ENCODE results near the gene BCAR3.

BCAR3 gene

GRCh38 chr1:93681101-93681988, at the start of gene BCAR3:
Gene BCAR3 (minus strand): TSS chr1:93681837. CDS start chr1:93674930, 6,907 bp downstream.
- peaks cover 0 to 6% (median 0%) of the 10 kb centered on the region in 5 donors for H3K36me3 ChIP-seq (ENCODE audit: control insufficient read depth in 5 of 5, insufficient read depth in 5 of 5, low read length in 5 of 5)
- peak within 1 kb of the TSS; percentile 86 for H3K27ac ChIP-seq (ENCODE audit: low read depth, low read length)
- peak within 1 kb of the TSS; percentile 43 to 81 (median 80) for H3K9ac ChIP-seq (ENCODE audit: low read length in 5 of 5)
- peak within 1 kb of the TSS; percentile 69 to 93 (median 82) for H3K4me3 ChIP-seq (ENCODE audit: low read depth in 1 of 5, low read length in 5 of 5)
- H3K27me3 ChIP-seq (ENCODE audit: control insufficient read depth in 5 of 5, insufficient read depth in 4 of 5, low read length in 5 of 5): no peaks in the 10 kb centered on the region
- H3K9me3 ChIP-seq (ENCODE audit: control insufficient read depth in 5 of 5, low read length in 5 of 5): no peaks in the 10 kb centered on the region
- peaks cover 3 to 47% (median 36%) of the 10 kb centered on the region in 5 donors for H3K4me1 ChIP-seq (ENCODE audit: control insufficient read depth in 5 of 5, insufficient read depth in 5 of 5, low read length in 5 of 5)

- Histone ChIP-seq H3K9me3 (ENCODE audit: control insufficient read depth in 5 of 5, low read length in 5 of 5) (no peaks in the 10 kb centered on the region), H3K4me3 (ENCODE audit: low read depth in 1 of 5, low read length in 5 of 5) (no peak overlapping the region), H3K27ac (ENCODE audit: low read depth, low read length) (no peak overlapping the region), H3K36me3 (ENCODE audit: control insufficient read depth in 5 of 5, insufficient read depth in 5 of 5, low read length in 5 of 5) (no peaks in the 10 kb centered on the region), H3K27me3 (ENCODE audit: control insufficient read depth in 5 of 5, insufficient read depth in 4 of 5, low read length in 5 of 5) (no peaks in the 10 kb centered on the region), H3K9ac (ENCODE audit: low read length in 5 of 5) (no peak overlapping the region), H3K4me1 (ENCODE audit: control insufficient read depth in 5 of 5, insufficient read depth in 5 of 5, low read length in 5 of 5) (peaks cover 2 to 45% (median 32%) of the 10 kb centered on the region in 5 donors)
These were observed 49.0 kb upstream of the BCAR3 start for GRCh38 chr1:93730621-93731020.

GRCh38 chr1:93729906-93730305, 48.3 kb upstream of the BCAR3 start:
- Histone ChIP-seq H3K27me3 (ENCODE audit: control insufficient read depth in 5 of 5, insufficient read depth in 4 of 5, low read length in 5 of 5) (no peaks in the 10 kb centered on the region), H3K27ac (ENCODE audit: low read depth, low read length) (no peak overlapping the region), H3K9me3 (ENCODE audit: control insufficient read depth in 5 of 5, low read length in 5 of 5) (no peaks in the 10 kb centered on the region), H3K9ac (ENCODE audit: low read length in 5 of 5) (no peak overlapping the region), H3K4me1 (ENCODE audit: control insufficient read depth in 5 of 5, insufficient read depth in 5 of 5, low read length in 5 of 5) (peaks cover 2 to 45% (median 30%) of the 10 kb centered on the region in 5 donors), H3K4me3 (ENCODE audit: low read depth in 1 of 5, low read length in 5 of 5) (no peak overlapping the region), H3K36me3 (ENCODE audit: control insufficient read depth in 5 of 5, insufficient read depth in 5 of 5, low read length in 5 of 5) (no peaks in the 10 kb centered on the region)

- Histone ChIP-seq H3K4me3 (ENCODE audit: low read depth in 1 of 5, low read length in 5 of 5) (no peak overlapping the region), H3K27ac (ENCODE audit: low read depth, low read length) (no peak overlapping the region), H3K4me1 (ENCODE audit: control insufficient read depth in 5 of 5, insufficient read depth in 5 of 5, low read length in 5 of 5) (peaks cover 2 to 43% (median 28%) of the 10 kb centered on the region in 5 donors), H3K9ac (ENCODE audit: low read length in 5 of 5) (no peak overlapping the region), H3K36me3 (ENCODE audit: control insufficient read depth in 5 of 5, insufficient read depth in 5 of 5, low read length in 5 of 5) (no peaks in the 10 kb centered on the region), H3K27me3 (ENCODE audit: control insufficient read depth in 5 of 5, insufficient read depth in 4 of 5, low read length in 5 of 5) (no peaks in the 10 kb centered on the region), H3K9me3 (ENCODE audit: control insufficient read depth in 5 of 5, low read length in 5 of 5) (no peaks in the 10 kb centered on the region)
These were observed 47.9 kb upstream of the BCAR3 start for GRCh38 chr1:93729502-93729901.

GRCh38 chr1:93728480-93729131, 47.0 kb upstream of the BCAR3 start:
- Histone ChIP-seq H3K4me3 (ENCODE audit: low read depth in 1 of 5, low read length in 5 of 5) (no peak overlapping the region), H3K4me1 (ENCODE audit: control insufficient read depth in 5 of 5, insufficient read depth in 5 of 5, low read length in 5 of 5) (peaks cover 2 to 34% (median 19%) of the 10 kb centered on the region in 5 donors), H3K9ac (ENCODE audit: low read length in 5 of 5) (no peak overlapping the region), H3K27me3 (ENCODE audit: control insufficient read depth in 5 of 5, insufficient read depth in 4 of 5, low read length in 5 of 5) (no peaks in the 10 kb centered on the region), H3K36me3 (ENCODE audit: control insufficient read depth in 5 of 5, insufficient read depth in 5 of 5, low read length in 5 of 5) (no peaks in the 10 kb centered on the region), H3K9me3 (ENCODE audit: control insufficient read depth in 5 of 5, low read length in 5 of 5) (no peaks in the 10 kb centered on the region), H3K27ac (ENCODE audit: low read depth, low read length) (no peak overlapping the region)

GRCh38 chr1:93723733-93724270, 42.2 kb upstream of the BCAR3 start:
- no peaks in the 10 kb centered on the region for H3K27me3 ChIP-seq (ENCODE audit: control insufficient read depth in 5 of 5, insufficient read depth in 4 of 5, low read length in 5 of 5)
- no peak overlapping the region for H3K4me3 ChIP-seq (ENCODE audit: low read depth in 1 of 5, low read length in 5 of 5)
- no peak overlapping the region for H3K27ac ChIP-seq (ENCODE audit: low read depth, low read length)
- no peaks in the 10 kb centered on the region for H3K36me3 ChIP-seq (ENCODE audit: control insufficient read depth in 5 of 5, insufficient read depth in 5 of 5, low read length in 5 of 5)
- H3K4me1 ChIP-seq (ENCODE audit: control insufficient read depth in 5 of 5, insufficient read depth in 5 of 5, low read length in 5 of 5): peaks cover 7 to 27% (median 23%) of the 10 kb centered on the region in 5 donors
- no peaks in the 10 kb centered on the region for H3K9me3 ChIP-seq (ENCODE audit: control insufficient read depth in 5 of 5, low read length in 5 of 5)
- no peak overlapping the region for H3K9ac ChIP-seq (ENCODE audit: low read length in 5 of 5)

- Histone ChIP-seq H3K27me3 (ENCODE audit: control insufficient read depth in 5 of 5, insufficient read depth in 4 of 5, low read length in 5 of 5) (no peaks in the 10 kb centered on the region), H3K36me3 (ENCODE audit: control insufficient read depth in 5 of 5, insufficient read depth in 5 of 5, low read length in 5 of 5) (no peaks in the 10 kb centered on the region), H3K4me1 (ENCODE audit: control insufficient read depth in 5 of 5, insufficient read depth in 5 of 5, low read length in 5 of 5) (peaks cover 7 to 25% (median 18%) of the 10 kb centered on the region in 5 donors), H3K9ac (ENCODE audit: low read length in 5 of 5) (no peak overlapping the region), H3K9me3 (ENCODE audit: control insufficient read depth in 5 of 5, low read length in 5 of 5) (no peaks in the 10 kb centered on the region), H3K27ac (ENCODE audit: low read depth, low read length) (peak overlapping the region; percentile 32), H3K4me3 (ENCODE audit: low read depth in 1 of 5, low read length in 5 of 5) (no peak overlapping the region)
These were observed 41.5 kb upstream of the BCAR3 start for GRCh38 chr1:93723110-93723509.

GRCh38 chr1:93722081-93723031, 40.7 kb upstream of the BCAR3 start:
- peaks cover 7 to 25% (median 16%) of the 10 kb centered on the region in 5 donors for H3K4me1 ChIP-seq (ENCODE audit: control insufficient read depth in 5 of 5, insufficient read depth in 5 of 5, low read length in 5 of 5)
- H3K36me3 ChIP-seq (ENCODE audit: control insufficient read depth in 5 of 5, insufficient read depth in 5 of 5, low read length in 5 of 5): no peaks in the 10 kb centered on the region
- peak overlapping the region; percentile 32 for H3K27ac ChIP-seq (ENCODE audit: low read depth, low read length)
- H3K4me3 ChIP-seq (ENCODE audit: low read depth in 1 of 5, low read length in 5 of 5): no peak overlapping the region
- H3K27me3 ChIP-seq (ENCODE audit: control insufficient read depth in 5 of 5, insufficient read depth in 4 of 5, low read length in 5 of 5): no peaks in the 10 kb centered on the region
- peak overlapping the region in 1 of 5 donors; percentile 44 for H3K9ac ChIP-seq (ENCODE audit: low read length in 5 of 5)
- no peaks in the 10 kb centered on the region for H3K9me3 ChIP-seq (ENCODE audit: control insufficient read depth in 5 of 5, low read length in 5 of 5)

GRCh38 chr1:93720956-93721626, 39.5 kb upstream of the BCAR3 start:
- no peak overlapping the region for H3K27ac ChIP-seq (ENCODE audit: low read depth, low read length)
- H3K9ac ChIP-seq (ENCODE audit: low read length in 5 of 5): no peak overlapping the region
- H3K27me3 ChIP-seq (ENCODE audit: control insufficient read depth in 5 of 5, insufficient read depth in 4 of 5, low read length in 5 of 5): no peaks in the 10 kb centered on the region
- peaks cover 0 to 6% (median 4%) of the 10 kb centered on the region in 5 donors for H3K9me3 ChIP-seq (ENCODE audit: control insufficient read depth in 5 of 5, low read length in 5 of 5)
- H3K4me1 ChIP-seq (ENCODE audit: control insufficient read depth in 5 of 5, insufficient read depth in 5 of 5, low read length in 5 of 5): peaks cover 7 to 25% (median 16%) of the 10 kb centered on the region in 5 donors
- H3K4me3 ChIP-seq (ENCODE audit: low read depth in 1 of 5, low read length in 5 of 5): no peak overlapping the region
- no peaks in the 10 kb centered on the region for H3K36me3 ChIP-seq (ENCODE audit: control insufficient read depth in 5 of 5, insufficient read depth in 5 of 5, low read length in 5 of 5)

Measured in subcutaneous abdominal adipose tissue (tissue), 5 donors.